ENCODE data around the gene RNF39. TPM values are rescaled to one million over a fixed set of nuclear protein-coding genes. Genes with fewer than 3 reads are reported as not detected.

The RNF39 gene
- total and polyA plus RNA-seq, 2 of the 13 experiments (the other 11 are each of a cell fraction or from before 2014, with no cell fraction given): 0.13 to 1.8 TPM

GRCh38 chr6:30075790-30076732, 492 bp upstream of the RNF39 start (continued):
- peak; percentile 31; the same call in 1 of the 2 replicates for TF ChIP-seq ZNF550 (CRISPR knock-in tag; IDR thresholded peaks at IDR 0.05; ENCODE audit: borderline replicate concordance)
- no peak for TF ChIP-seq ZNF180 (CRISPR knock-in tag; IDR thresholded peaks at IDR 0.05; ENCODE audit: borderline replicate concordance, low read depth)
- TF ChIP-seq ZBTB43 (CRISPR knock-in tag; conservative IDR thresholded peaks at IDR 0.05): no peak
- peak; percentile 42; the same call in 1 of the 2 replicates for TF ChIP-seq SPEN (CRISPR knock-in tag; IDR thresholded peaks at IDR 0.05; ENCODE audit: low read depth)
- peak; percentile 34; the same call in 1 of the 2 replicates for TF ChIP-seq PITX1 (CRISPR knock-in tag; IDR thresholded peaks at IDR 0.05)
- 0 out of 2 replicates have a peak, but pooled peaks have one; percentile 25 for TF ChIP-seq HNF1B (CRISPR knock-in tag; IDR thresholded peaks at IDR 0.05)
- peak; percentile 39; the same call in 1 of the 2 replicates for TF ChIP-seq REPIN1 (CRISPR knock-in tag; IDR thresholded peaks at IDR 0.05; ENCODE audit: borderline replicate concordance, low read depth)
- no peak for TF ChIP-seq BATF2 (CRISPR knock-in tag; IDR thresholded peaks at IDR 0.05)
- no peak for TF ChIP-seq ZNF720 (CRISPR knock-in tag; IDR thresholded peaks at IDR 0.05)
- no peak for TF ChIP-seq XRCC5 (optimal IDR thresholded peaks at IDR 0.05; ENCODE audit: low read length)
- peak; percentile 82 for TF ChIP-seq CEBPB (IDR thresholded peaks at IDR 0.05; ENCODE audit: borderline replicate concordance, low read depth, low read length)
- peak; percentile 36 for TF ChIP-seq ZNF543 (CRISPR knock-in tag; IDR thresholded peaks at IDR 0.05)
- TF ChIP-seq ZNF766 (CRISPR knock-in tag; IDR thresholded peaks at IDR 0.05; ENCODE audit: borderline replicate concordance): no peak
- TF ChIP-seq CBX5 (CRISPR knock-in tag; IDR thresholded peaks at IDR 0.05; ENCODE audit: borderline replicate concordance): peak; percentile 37; the same call in 1 of the 2 replicates
- TF ChIP-seq ZNF350 (CRISPR knock-in tag; IDR thresholded peaks at IDR 0.05; ENCODE audit: borderline replicate concordance, low read depth): peak; percentile 34; the same call in 1 of the 2 replicates
- peak; percentile 57 for TF ChIP-seq ZNF740 (CRISPR knock-in tag; IDR thresholded peaks at IDR 0.05)
- peak; percentile 37; the same call in 1 of the 2 replicates for TF ChIP-seq ISL2 (CRISPR knock-in tag; IDR thresholded peaks at IDR 0.05)
- TF ChIP-seq FOSL2 (CRISPR knock-in tag; IDR thresholded peaks at IDR 0.05): peak; percentile 34; the same call in 1 of the 2 replicates
- TF ChIP-seq FOXA3 (CRISPR knock-in tag; IDR thresholded peaks at IDR 0.05): peak; percentile 84
- TF ChIP-seq ZBTB10 (CRISPR knock-in tag; IDR thresholded peaks at IDR 0.05; ENCODE audit: borderline replicate concordance): peak; percentile 84; the same call in 1 of the 2 replicates
- no peak for TF ChIP-seq ZNF282 (IDR thresholded peaks at IDR 0.05; ENCODE audit: partially characterized antibody)
- peak; percentile 6; the same call in 1 of the 2 replicates for TF ChIP-seq FOXJ3 (CRISPR knock-in tag; IDR thresholded peaks at IDR 0.05; ENCODE audit: borderline replicate concordance)

All from HepG2 (cell line).